Breast epithelium (tissue), 4 donors: ENCODE data around the gene FAF1. TPM values are rescaled to one million over a fixed set of nuclear protein-coding genes. Genes with fewer than 3 reads are reported as not detected.

Experiments
- DNase-seq, 2 donors: peaks; one replicate each; pipeline ENCODE4 v3.0.0-alpha.2; 2019; ENCODE audit warnings: low spot score in 2 of 2
- H3K27ac ChIP-seq, 2 donors: fragments of 200-600 bp; sonication (generic) in 1 of 2; one replicate each; pipeline ENCODE4 v1.5.1; 2016 to 2019; ENCODE audit warnings: mild to moderate bottlenecking in 1 of 2
- H3K27me3 ChIP-seq, 2 donors: fragments of 200-600 bp; sonication (generic) in 1 of 2; one replicate each; pipeline versions ENCODE4 v1.5.1 to v1.6.0; 2017 to 2019; ENCODE audit warnings: control low read depth in 1 of 2, mild to moderate bottlenecking in 1 of 2
- H3K36me3 ChIP-seq: fragments of 200-600 bp; one replicate; pipeline ENCODE4 v1.5.1; 2019
- H3K4me1 ChIP-seq, 2 donors: fragments of 200-600 bp; sonication (generic); one replicate each; pipeline ENCODE4 v1.5.1; 2016 to 2019; ENCODE audit warnings: control low read depth in 1 of 2
- H3K4me3 ChIP-seq, 3 donors: fragments of 200-600 bp; sonication (generic); 1 replicate in 2 of 3; 2 replicates in 1 of 3; pipeline ENCODE4 v1.5.1; 2016 to 2019; ENCODE audit warnings: mild to moderate bottlenecking in 3 of 3, moderate library complexity in 2 of 3
- H3K9me3 ChIP-seq, 2 donors: fragments of 200-600 bp; sonication (generic) in 1 of 2; one replicate each; pipeline ENCODE4 v1.5.1; 2016 to 2019; ENCODE audit warnings: control low read depth in 1 of 2
- POLR2A ChIP-seq: fragments of 450-650 bp; IDR thresholded peaks from one replicate; pipeline ENCODE4 v1.6.1; 2016; ENCODE audit warnings: antibody characterized with exemption, mild to moderate bottlenecking, moderate library complexity
- POLR2AphosphoS5 ChIP-seq, 3 donors: sonication (generic); formaldehyde crosslinking; IDR thresholded peaks; one replicate each; pipeline ENCODE4 v1.6.1; 2017; ENCODE audit warnings: antibody characterized with exemption in 3 of 3
- intact Hi-C: fragments of 100-400 bp; cut with DNase I; formaldehyde crosslinking; loops from one replicate; pipeline ENCODE4 v1.15.1; 2023; ENCODE audit warnings: low total_unique reads
- total RNA-seq, 3 donors: library from RNA; depleted of rRNA; stranded (reverse); fragments of >200 nt; gene quantifications; one replicate each; pipeline ENCODE4 v1.1.0, GENCODE V29; 2016
- TF ChIP-seq, protein P1 (sequence below), 3 donors: fragments of 450-650 bp; IDR thresholded peaks; one replicate each; pipeline ENCODE4 v1.5.1; 2016 to 2017; ENCODE audit warnings: antibody characterized with exemption in 3 of 3, mild to moderate bottlenecking in 3 of 3, moderate library complexity in 3 of 3

FAF1 gene
- total RNA-seq, 3 donors from 2014 or later: 34.9 to 58.2 (median 42.0) TPM

DNA sequence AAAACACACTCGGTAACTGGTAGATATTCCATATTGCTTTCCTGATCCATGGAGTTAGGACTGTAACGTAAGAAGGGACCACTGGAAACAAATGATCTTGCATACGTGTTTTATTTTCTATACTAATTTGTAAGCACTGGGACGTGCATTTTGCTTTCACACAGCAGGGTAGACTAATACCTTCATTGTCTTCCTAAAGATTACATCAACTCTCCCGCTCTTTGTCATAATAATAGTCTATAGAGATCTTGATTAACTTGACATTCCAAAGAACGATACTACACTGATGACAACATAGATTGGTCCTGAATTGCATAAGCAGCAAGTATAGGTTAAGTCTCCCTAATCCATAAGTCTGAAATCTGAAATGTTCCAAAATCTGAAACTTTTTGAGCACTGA lies 166.5 kb downstream of the FAF1 start:
- no peaks in the 10 kb centered on the region for H3K36me3 ChIP-seq
- H3K4me1 ChIP-seq: no peaks in the 10 kb centered on the region
- H3K4me3 ChIP-seq: no peak overlapping the region
- intact Hi-C loops: no loop called here
- no peaks in the 10 kb centered on the region for H3K9me3 ChIP-seq
- H3K27me3 ChIP-seq: no peaks in the 10 kb centered on the region
- no peak overlapping the region for H3K27ac ChIP-seq
- TF ChIP-seq POLR2AphosphoS5 (IDR thresholded peaks at IDR 0.05) (no peak), POLR2A (no peak)
- TF ChIP-seq, protein P1, sequence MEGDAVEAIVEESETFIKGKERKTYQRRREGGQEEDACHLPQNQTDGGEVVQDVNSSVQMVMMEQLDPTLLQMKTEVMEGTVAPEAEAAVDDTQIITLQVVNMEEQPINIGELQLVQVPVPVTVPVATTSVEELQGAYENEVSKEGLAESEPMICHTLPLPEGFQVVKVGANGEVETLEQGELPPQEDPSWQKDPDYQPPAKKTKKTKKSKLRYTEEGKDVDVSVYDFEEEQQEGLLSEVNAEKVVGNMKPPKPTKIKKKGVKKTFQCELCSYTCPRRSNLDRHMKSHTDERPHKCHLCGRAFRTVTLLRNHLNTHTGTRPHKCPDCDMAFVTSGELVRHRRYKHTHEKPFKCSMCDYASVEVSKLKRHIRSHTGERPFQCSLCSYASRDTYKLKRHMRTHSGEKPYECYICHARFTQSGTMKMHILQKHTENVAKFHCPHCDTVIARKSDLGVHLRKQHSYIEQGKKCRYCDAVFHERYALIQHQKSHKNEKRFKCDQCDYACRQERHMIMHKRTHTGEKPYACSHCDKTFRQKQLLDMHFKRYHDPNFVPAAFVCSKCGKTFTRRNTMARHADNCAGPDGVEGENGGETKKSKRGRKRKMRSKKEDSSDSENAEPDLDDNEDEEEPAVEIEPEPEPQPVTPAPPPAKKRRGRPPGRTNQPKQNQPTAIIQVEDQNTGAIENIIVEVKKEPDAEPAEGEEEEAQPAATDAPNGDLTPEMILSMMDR (IDR thresholded peaks at IDR 0.05): no peak
- no peak for DNase-seq

DNA sequence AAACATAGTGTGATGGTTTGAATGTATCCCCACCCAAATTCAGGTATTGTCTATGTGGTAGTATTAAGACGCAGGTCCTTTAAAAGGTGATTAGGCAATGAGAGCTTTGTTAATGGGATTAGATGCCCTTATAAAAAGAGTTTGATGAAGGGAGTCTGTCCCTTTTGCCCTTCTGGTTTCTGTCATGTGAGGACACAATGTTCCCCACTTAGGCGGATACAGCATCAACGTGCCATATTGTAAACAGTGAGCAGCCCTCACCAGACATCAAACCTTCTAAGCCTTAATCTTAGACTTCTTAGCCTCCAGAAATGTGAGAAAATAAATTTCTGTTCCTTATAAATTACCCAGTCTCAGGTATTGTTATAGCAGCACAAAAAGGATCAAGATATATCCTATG lies 172.8 kb downstream of the FAF1 start:
- H3K27me3 ChIP-seq: no peaks in the 10 kb centered on the region
- intact Hi-C loops: no loop called here
- H3K36me3 ChIP-seq: no peaks in the 10 kb centered on the region
- no peaks in the 10 kb centered on the region for H3K9me3 ChIP-seq
- H3K4me3 ChIP-seq: no peak overlapping the region
- no peaks in the 10 kb centered on the region for H3K4me1 ChIP-seq
- no peak for TF ChIP-seq POLR2A
- no peak for TF ChIP-seq POLR2AphosphoS5 (IDR thresholded peaks at IDR 0.05)
- TF ChIP-seq, protein P1 (IDR thresholded peaks at IDR 0.05): no peak
- DNase-seq: no peak
- no peak overlapping the region for H3K27ac ChIP-seq

DNA sequence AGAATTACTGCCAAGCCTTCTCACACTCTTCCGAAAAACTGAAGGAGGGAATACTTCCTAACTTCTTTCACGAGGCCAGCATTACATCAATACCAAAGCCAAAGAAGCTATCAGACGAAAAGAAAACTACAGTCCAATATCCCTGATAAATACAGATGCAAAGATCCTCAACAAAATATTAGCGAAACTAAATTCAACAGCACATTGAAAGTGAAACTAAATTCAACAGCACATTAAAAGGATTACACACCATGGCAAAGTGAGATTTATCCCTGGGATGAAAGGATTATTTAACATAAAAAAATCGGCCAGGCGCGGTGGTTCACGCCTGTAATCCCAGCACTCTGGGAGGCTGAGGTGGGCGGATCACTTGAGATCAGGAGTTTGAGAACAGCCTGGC lies 176.8 kb downstream of the FAF1 start:
- Histone ChIP-seq H3K27me3 (no peaks in the 10 kb centered on the region), H3K9me3 (no peaks in the 10 kb centered on the region), H3K27ac (peak overlapping the region; percentile 48 to 50), H3K36me3 (no peaks in the 10 kb centered on the region), H3K4me3 (peak overlapping the region in 2 of 3 donors; percentile 34 to 53), H3K4me1 (no peaks in the 10 kb centered on the region)
- no peak for DNase-seq
- intact Hi-C loops: no loop called here
- TF ChIP-seq POLR2AphosphoS5 (IDR thresholded peaks at IDR 0.05) (no peak), POLR2A (no peak)
- TF ChIP-seq, protein P1 (IDR thresholded peaks at IDR 0.05): no peak

DNA sequence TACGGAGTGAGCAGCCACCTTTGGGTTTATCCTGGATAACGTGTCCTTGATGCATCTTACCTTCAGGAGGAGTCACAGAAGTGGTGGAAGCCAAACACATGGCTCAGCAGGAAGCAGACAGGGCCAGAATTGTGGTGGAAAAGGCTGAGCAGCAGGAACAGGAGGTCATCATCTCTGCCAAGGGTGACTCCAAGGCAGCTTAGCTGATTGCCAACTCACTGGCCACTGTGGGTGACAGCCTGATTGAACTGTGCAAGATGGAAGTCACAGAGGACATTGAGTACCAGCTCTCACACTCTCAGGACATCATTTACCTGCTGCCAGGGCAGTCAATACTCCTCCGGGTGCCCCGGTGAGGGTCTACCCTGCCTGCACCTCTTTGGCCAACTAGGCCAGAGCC lies 179.3 kb downstream of the FAF1 start:
- H3K27me3 ChIP-seq: no peaks in the 10 kb centered on the region
- TF ChIP-seq POLR2AphosphoS5 (IDR thresholded peaks at IDR 0.05) (no peak), POLR2A (no peak)
- DNase-seq: no peak
- H3K4me1 ChIP-seq: no peaks in the 10 kb centered on the region
- intact Hi-C loops: no loop called here
- no peaks in the 10 kb centered on the region for H3K36me3 ChIP-seq
- no peaks in the 10 kb centered on the region for H3K9me3 ChIP-seq
- no peak overlapping the region for H3K27ac ChIP-seq
- no peak overlapping the region for H3K4me3 ChIP-seq

DNA sequence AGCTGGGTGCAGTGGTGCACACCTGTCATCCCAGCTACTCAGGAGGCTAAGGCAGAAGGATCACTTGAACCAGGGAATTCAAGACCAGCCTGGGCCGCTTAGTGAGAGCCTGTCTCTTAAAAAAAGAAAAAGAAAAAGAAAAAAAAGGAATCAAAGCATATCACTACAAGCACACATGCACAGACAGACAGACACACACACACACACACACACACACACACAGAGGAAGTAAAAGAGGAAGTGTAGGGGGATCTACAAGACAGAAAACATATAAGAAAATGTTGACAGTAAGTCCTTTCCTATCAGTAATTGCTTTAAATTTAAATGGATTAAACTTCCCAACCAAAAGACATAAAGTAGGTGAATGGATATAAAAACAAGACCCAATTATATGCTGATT lies 180.3 kb downstream of the FAF1 start:
- Histone ChIP-seq H3K36me3 (no peaks in the 10 kb centered on the region), H3K27me3 (no peaks in the 10 kb centered on the region), H3K27ac (no peak overlapping the region), H3K4me1 (no peaks in the 10 kb centered on the region), H3K9me3 (no peaks in the 10 kb centered on the region), H3K4me3 (no peak overlapping the region)
- no peak for DNase-seq
- intact Hi-C loops: no loop called here
- TF ChIP-seq POLR2AphosphoS5 (IDR thresholded peaks at IDR 0.05): no peak
- TF ChIP-seq POLR2A: no peak
- TF ChIP-seq, protein P1 (IDR thresholded peaks at IDR 0.05): no peak

DNA sequence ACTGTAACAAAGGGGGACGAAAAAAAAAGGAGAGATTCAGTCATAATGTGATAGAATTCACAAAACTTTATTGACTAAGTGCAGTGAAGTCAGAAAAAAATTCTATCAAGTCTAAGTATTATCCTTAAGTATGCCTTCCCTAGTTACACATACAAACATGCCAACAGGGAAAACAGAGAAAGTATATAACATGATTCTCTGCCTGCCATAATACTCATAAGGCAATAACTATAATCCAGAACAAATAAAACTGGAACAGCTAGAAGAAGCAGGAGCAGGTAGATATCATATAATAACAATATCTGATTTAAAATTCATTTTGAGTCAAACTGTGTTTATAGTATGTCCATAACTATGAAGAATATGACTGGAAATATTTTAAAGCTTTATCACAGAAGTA lies 184.3 kb downstream of the FAF1 start:
- Histone ChIP-seq H3K4me1 (no peaks in the 10 kb centered on the region), H3K27me3 (no peaks in the 10 kb centered on the region), H3K4me3 (no peak overlapping the region), H3K36me3 (no peaks in the 10 kb centered on the region), H3K9me3 (no peaks in the 10 kb centered on the region), H3K27ac (no peak overlapping the region)
- TF ChIP-seq, protein P1 (IDR thresholded peaks at IDR 0.05): no peak
- TF ChIP-seq POLR2A (no peak), POLR2AphosphoS5 (IDR thresholded peaks at IDR 0.05) (no peak)
- no peak for DNase-seq
- intact Hi-C loops: no loop called here
